GM12892 (cell line): Measurements from ENCODE around the gene DPYSL3.
A peak's percentile ranks its signal among the peaks of the same experiment; 100 is the strongest.

Experiments used
- DNase-seq: peaks from one replicate; pipeline ENCODE4 v3.0.0; 2011; ENCODE audit not compliant: insufficient read length
- FAIRE-seq: peaks from 2 replicates; lab custom pipeline; 2011; peaks lifted over from hg19 to GRCh38; lab: Jason Lieb, UNC
- POLR2A ChIP-seq: IDR thresholded peaks from 2 replicates; pipeline ENCODE4 v1.6.1; 2011; ENCODE audit warnings: low read depth, low read length, control low read depth
- POLR2AphosphoS5 ChIP-seq: IDR thresholded peaks from 2 replicates; pipeline ENCODE4 v1.6.1; 2011; ENCODE audit warnings: low read depth, low read length, control low read depth
- TAF1 ChIP-seq: IDR thresholded peaks from 2 replicates; pipeline ENCODE4 v1.6.1; 2011; ENCODE audit warnings: low read depth, mild to moderate bottlenecking, control low read depth, low read length, borderline replicate concordance

Gene DPYSL3

GRCh38 chr5:147390654-147391225 is 119.1 kb downstream of the DPYSL3 start:
- DNase-seq (no peak), FAIRE-seq (peak; percentile 63)
- no peak for TF ChIP-seq POLR2A
- TF ChIP-seq POLR2AphosphoS5, result no peak
- no peak for TF ChIP-seq TAF1

DNA sequence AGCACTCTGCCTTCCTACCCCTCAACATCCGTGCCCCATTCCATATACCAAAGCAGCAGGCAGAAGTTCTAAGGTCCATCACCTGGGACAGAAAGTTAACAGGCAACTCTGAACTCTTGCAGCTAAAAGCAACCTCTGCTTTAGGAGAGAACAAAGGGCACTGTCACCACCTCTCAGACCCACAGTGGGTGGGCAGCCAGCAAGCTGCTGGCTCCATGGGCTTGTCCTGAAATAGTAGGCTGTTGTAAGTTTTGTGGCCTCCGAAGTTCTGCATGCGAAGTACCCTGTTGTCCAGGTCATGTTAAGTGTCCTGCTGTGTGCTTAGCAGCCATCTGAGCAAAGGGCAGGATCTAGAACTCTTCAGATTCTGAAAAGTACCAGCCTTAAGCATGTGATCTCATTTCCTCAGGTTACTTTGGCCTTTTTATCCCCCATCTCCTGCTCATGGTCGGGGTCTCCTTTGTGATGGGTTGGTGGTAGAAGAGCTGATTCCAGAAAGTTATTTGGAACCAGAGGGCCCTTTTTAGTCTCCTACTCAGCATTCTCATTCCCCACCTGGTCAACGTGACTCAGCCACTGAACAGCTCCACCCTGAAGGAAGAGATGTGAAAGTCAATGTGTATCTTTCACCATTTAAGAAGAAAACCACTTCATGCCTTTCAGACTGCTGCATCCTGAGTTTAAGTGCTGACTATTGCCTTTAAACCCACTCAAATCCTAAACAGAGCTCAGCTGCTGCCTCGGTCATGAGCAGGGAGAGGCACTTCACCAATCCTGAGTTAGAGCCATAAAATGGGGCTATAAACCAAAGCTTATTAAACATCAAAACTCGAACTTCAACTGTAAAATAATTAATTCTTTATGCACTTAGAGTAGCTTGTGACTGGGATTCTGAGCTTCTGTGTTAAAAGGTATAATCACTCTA is 121.4 kb downstream of the DPYSL3 start:
- DNase-seq (no peak), FAIRE-seq (no peak)
- TF ChIP-seq POLR2A (no peak), POLR2AphosphoS5 (no peak), TAF1 (no peak)

- TF ChIP-seq POLR2A, result no peak
- TF ChIP-seq POLR2AphosphoS5, result no peak
- no peak for TF ChIP-seq TAF1
- no peak for DNase-seq
- FAIRE-seq, result no peak
Observed at GRCh38 chr5:147387109-147387508, 122.8 kb downstream of the DPYSL3 start.

- TF ChIP-seq POLR2AphosphoS5 (no peak), TAF1 (no peak), POLR2A (no peak)
- FAIRE-seq (no peak), DNase-seq (no peak)
Observed at GRCh38 chr5:147384346-147385193, 125.3 kb downstream of the DPYSL3 start.

- TF ChIP-seq POLR2AphosphoS5, result no peak
- no peak for TF ChIP-seq POLR2A
- TF ChIP-seq TAF1, result no peak
- DNase-seq, result no peak
- no peak for FAIRE-seq
Observed at GRCh38 chr5:147382776-147383175, 127.1 kb downstream of the DPYSL3 start.

DNA sequence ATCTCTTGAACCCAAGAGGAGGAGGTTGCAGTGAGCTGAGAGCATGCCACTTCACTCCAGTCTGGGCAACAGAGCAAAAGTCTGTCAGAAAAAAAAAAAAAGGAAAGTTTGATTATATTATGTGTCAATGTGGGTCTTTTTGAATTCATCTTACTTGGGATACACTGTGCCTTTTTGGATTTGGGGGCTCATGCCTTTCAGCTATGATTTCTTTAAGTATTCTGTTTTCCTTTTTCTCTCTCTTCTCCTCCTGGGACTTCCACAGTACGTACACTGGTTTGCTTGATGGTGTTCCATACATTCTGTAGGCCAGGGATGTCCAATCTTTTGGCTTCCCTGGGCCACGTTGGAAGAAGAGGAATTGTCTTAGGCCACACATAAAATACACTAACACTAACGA is 128.3 kb downstream of the DPYSL3 start:
- FAIRE-seq (no peak), DNase-seq (no peak)
- TF ChIP-seq POLR2AphosphoS5, result no peak
- TF ChIP-seq TAF1, result no peak
- TF ChIP-seq POLR2A, result no peak

DNA sequence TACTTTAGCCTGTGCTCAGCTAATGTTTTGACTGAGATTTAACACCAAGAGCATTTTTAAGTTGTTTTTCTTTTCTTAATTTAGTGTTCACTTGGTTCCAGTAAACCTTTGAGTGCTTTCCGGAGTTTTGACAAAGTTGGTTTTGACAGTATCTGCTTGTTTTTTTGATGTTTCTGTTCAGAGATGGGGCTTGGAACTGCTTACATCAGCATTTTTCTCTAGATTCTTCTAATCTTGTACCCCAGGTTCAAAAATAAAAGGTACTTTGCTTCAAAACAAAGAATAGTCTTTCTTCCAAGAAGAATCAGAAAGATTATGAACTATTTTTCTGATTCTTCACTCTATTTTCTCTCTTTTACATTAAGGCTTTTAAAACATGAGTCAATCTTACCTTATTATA is 132.2 kb downstream of the DPYSL3 start:
- DNase-seq (no peak), FAIRE-seq (no peak)
- no peak for TF ChIP-seq POLR2AphosphoS5
- no peak for TF ChIP-seq TAF1
- no peak for TF ChIP-seq POLR2A

GRCh38 chr5:147375151-147375550 is 134.7 kb downstream of the DPYSL3 start:
- FAIRE-seq (no peak), DNase-seq (no peak)
- TF ChIP-seq TAF1 (no peak), POLR2A (no peak), POLR2AphosphoS5 (no peak)

DNA sequence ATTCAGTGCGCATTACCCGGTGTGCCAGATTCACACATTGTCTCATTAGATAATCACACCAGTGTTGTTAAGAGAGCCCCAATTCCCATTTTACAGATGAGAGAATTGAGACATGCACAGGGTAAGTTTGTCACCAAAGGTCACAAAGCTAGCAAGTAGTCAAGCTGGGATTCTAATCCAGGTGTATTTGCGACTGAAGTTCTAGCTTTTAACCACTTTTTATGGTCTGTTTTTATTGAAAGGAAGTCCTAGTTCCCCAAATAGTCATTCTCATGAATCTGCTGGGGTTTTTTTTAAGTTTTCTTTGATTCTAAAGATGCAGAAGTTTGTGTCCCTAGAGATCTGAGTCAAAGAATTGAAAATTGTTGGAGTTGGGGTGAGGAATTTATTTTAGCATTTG is 136.5 kb downstream of the DPYSL3 start:
- FAIRE-seq (no peak), DNase-seq (no peak)
- TF ChIP-seq TAF1 (no peak), POLR2AphosphoS5 (no peak), POLR2A (no peak)

DNA sequence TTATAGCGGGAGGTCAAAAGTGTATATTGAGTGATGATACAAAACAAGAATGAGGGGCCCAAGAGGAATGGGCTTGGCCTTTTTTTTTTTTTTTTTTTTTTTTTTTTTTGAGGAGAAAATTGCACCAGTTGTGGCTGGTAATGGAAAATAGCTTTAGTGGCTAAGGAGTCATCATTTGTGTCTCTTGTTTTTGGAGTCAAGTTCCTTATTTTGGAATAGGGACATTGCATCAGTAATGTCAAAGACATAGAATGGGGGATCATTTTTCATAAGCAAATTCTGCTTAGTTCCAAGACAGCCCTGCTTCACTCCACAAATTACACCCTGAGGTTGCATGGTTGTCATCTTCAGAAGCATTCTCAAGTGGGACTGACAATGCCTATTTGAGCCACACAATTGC is 137.7 kb downstream of the DPYSL3 start:
- FAIRE-seq, result no peak
- no peak for DNase-seq
- TF ChIP-seq POLR2AphosphoS5, result no peak
- TF ChIP-seq POLR2A, result no peak
- TF ChIP-seq TAF1, result no peak

- DNase-seq, result no peak
- TF ChIP-seq POLR2A (no peak), TAF1 (no peak), POLR2AphosphoS5 (no peak)
- no peak for FAIRE-seq
Observed at GRCh38 chr5:147371290-147371689, 138.6 kb downstream of the DPYSL3 start.
